ENCODE results near the gene CD19.
"Not testable (repeated sequence)": the region's sequence is repeated elsewhere in the genome, so short reads cannot be mapped to it uniquely, and the experiment has no call there.

The CD19 gene

GRCh38 chr16:28931801-28932225 is at the start of gene CD19:
TSS of gene CD19 (plus strand) at chr16:28931971. CDS start at chr16:28932001, 30 bp downstream.
- FAIRE-seq: no peak

DNA sequence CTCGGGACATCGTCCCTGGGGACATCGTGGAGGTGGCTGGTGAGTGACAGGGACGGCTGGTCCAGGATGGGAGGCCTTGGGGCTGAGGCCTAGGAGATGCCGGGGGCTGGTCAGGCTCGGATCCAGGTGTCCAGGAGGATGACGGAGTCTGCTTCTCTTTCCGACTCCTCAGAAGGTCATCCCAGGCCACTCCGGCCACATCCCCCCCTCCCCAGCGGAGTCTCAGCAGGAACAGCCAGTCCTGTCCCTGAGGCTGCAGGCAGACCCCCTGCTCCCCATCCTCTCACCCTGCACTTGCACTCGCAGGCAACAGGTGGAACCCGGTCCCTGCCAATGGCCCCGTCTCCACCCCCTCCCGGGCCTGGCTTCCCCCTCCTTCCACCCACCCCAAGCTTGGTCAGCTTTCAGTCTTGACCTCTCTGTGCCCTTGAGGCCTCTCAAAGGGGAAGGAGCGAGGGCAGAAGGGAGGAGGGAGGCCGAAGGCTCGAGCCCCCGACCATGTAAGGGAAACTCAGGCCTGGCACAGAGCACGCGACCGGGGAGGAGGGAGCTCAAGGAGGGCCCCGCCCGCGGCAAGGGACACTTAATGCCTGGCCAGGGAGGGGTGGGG is 49.1 kb upstream of the CD19 start:
- FAIRE-seq: no peak

GRCh38 chr16:28883221-28883996 is 48.4 kb upstream of the CD19 start:
- FAIRE-seq: no peak

GRCh38 chr16:28884045-28884444 is 47.7 kb upstream of the CD19 start:
- FAIRE-seq: no peak

- FAIRE-seq: no peak
These were observed 44.8 kb upstream of the CD19 start for GRCh38 chr16:28886945-28887344.

DNA sequence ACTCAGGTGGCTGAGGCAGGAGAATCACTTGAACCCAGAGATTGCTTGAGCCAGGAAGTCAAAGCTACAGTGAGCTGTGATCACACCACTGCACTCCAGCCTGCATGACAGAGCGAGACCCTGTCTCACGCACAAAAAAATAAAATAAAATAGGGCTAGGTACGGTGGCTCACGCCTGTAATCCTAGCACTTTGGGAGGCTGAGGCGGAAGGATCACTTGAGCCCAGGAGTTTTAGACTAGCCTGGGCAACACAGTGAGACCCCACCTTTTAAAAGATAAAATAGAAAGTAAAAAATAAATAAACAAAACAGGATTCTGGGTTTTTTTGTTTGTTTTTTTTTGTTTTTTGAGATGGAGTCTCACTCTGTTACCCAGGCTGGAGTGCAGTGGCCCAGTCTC is 41.4 kb upstream of the CD19 start:
- not testable (repeated sequence) for FAIRE-seq

GRCh38 chr16:28891964-28892890 is 39.5 kb upstream of the CD19 start:
- no peak for FAIRE-seq

DNA sequence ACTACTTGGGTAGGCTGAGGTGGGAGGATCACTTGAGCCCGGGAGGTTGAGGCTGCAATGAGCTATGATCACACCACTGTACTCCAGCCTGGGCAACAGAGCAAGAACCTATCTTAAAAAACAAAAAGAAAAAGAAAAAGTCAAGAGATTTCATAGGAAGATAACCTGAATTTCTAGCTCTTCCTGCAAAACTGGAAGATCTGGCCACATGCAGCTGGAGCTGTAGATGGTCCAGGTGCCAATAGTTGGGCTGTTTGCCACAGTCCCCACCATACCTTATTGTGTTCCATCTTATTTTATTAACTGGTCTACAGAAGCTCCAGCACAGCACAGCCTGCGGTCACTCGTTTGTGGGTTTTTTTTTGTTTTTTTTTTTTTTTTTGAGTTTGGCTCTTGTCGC is 38.5 kb upstream of the CD19 start:
- no peak for FAIRE-seq

DNA sequence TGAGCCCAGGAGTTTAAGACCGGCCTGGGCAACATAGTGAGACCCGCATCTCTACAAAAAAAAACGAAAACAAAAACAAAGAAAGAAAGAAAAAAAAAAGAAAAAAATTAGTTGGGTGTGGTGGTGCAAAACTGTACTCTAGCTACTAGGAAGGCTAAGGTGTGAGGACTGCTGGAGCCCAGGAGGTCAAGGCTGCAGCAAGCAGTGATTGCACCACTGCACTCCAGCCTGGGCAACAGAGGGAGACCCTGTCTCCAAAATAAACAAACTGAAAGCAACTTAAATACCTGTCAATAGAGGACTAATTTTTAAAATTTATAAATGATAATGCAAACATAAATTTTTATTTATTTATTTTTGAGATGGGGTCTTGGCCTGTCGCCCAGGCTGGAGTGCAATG is 36.2 kb upstream of the CD19 start:
- FAIRE-seq: no peak

DNA sequence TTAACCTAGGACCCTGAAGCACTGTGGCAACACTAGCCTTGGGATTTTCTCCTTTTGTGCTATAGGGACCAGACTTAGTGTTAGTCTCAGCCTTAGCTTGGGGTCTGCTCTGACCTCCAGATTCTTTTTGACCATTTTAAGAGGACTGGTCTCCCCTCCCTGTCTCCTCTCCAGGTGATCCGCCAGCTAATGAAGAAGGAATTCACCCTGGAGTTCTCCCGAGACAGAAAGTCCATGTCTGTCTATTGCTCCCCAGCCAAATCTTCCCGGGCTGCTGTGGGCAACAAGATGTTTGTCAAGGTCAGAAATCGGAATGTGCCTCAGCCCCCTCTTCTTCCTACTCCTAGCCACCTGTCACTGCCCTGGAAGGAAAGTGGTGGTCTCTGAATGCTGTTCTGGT is 33.9 kb upstream of the CD19 start:
- FAIRE-seq: no peak

GRCh38 chr16:28898266-28898665 is 33.5 kb upstream of the CD19 start:
- FAIRE-seq: no peak

DNA sequence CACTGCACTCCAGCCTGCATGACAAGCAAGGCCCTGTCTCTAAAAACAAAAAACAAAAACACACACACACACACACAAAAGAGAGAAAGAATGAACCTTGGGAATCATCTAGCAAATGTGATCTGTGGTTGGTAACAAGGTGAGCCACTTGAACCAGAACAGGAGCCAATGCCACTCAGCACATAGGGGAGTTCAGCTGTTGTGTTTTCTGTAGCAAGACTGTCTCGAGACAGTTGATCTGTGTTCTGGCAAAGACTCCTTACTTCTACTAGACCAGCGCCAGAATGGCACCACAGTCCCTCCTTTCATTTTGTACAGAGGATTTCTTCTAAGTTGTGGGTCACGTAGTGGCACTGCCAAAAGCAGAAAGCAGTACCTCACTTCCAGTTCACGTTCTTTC is 32.8 kb upstream of the CD19 start:
- no peak for FAIRE-seq

DNA sequence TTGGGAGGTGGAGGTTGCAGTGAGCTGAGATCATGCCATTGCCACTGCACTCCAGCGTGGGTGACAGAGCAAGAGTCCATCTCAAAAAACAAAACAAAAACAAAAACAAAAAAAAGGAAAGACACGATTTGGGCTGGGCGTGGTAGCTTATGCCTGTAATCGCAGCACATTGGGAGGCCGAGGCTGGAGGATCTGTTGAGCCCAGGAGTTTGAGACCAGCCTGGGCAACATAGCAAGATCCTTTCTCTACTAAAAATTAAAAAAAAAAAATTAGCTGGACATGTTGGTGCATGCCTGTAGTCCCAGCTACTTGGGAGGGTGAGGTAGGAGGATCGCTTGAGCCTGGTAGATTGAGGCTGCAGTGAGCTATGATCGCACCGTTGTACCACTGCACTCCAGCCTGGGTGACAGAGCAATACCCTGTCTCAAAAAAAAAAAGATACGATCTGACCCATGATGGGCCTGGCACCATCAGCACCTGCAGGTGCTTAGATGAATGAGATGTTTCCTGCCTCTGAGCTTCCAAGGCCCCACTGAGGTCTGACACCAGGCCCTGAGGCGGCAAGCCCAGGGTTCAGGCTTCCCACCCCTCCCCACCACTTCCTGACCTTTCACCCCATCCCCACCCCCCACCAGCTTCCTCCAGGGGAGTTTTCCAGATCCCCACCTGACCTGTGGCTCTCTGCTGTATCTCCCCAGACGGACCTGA is 31.7 kb upstream of the CD19 start:
- FAIRE-seq: no peak

- no peak for FAIRE-seq
These were observed 31.2 kb upstream of the CD19 start for GRCh38 chr16:28900601-28901000.

GRCh38 chr16:28901862-28902261 is 29.9 kb upstream of the CD19 start:
- FAIRE-seq: no peak

- FAIRE-seq: no peak
These were observed 28.9 kb upstream of the CD19 start for GRCh38 chr16:28902909-28903308.

DNA sequence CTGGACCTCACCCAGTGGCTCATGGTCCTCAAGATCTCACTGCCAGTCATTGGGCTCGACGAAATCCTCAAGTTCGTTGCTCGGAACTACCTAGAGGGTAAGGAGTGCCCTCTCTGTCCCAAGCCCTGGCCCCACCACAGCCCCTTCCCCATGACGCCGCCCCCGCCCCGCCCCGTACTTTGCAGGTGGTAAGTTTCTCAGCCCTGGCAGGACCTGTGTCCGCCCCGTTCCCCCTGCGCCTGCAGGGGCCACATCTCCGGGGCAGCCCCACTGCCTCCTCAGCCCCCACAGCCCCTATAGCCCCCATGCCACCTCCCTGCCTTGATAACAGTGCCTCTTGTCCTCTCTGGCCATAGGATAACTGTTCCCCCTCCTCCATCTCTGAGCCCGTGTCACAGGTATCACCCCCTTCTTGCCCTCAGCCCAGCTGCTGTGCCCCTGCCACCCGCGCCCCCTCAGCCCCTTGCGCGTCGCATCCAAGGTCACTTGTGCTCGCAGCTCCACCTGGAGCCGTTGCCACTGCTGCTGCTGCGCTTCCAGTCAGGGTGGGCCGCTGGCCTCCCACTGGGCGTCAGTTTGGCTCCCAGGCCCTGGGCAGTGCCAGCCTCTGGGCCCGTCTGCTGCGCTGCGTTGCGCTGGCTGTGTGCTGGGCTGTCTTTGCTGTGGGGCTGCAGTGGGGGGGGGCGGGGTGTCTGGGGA is 28.3 kb upstream of the CD19 start:
- FAIRE-seq: no peak

DNA sequence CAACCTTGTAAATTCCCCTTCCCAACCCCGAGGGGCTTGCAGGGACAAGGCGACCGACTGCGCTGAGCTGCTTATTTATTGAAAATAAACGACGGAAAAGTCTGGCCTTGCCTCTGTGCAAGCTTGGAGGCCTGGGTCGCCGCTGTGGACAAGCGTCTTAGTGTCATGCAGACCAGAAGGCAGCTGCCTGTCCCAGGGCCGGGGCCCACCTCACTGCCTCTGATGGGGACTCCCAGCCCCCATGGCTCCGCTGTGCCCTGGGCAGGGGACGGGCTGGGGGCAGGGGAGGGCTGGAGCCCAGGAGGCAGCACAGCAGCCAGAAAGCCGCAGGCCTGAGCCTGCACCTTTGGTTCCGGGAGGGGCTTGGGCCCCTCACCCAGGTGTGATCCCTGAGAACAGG is 27.4 kb upstream of the CD19 start:
- FAIRE-seq: no peak

DNA sequence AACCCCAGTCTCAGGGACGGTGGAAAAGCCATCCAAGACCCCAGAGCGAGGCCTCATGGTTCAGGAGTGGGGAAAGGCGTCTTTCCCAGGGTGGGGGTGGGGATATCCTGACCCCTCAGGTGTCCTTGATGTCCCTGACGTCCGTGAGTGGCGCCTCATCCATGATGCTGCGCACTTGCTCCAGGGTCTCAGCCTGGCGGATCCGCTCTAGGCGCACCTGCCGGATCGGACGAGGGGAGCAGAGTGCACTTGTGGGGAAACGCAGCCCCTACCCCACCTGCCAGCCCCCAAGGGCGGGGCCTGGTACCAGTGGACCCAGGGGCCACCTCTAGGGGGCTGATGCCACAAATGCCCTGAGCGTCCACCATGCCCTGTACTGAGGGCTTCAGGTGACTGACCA is 26.9 kb upstream of the CD19 start:
- no peak for FAIRE-seq

- FAIRE-seq: no peak
These were observed 26.5 kb upstream of the CD19 start for GRCh38 chr16:28905229-28905754.

DNA sequence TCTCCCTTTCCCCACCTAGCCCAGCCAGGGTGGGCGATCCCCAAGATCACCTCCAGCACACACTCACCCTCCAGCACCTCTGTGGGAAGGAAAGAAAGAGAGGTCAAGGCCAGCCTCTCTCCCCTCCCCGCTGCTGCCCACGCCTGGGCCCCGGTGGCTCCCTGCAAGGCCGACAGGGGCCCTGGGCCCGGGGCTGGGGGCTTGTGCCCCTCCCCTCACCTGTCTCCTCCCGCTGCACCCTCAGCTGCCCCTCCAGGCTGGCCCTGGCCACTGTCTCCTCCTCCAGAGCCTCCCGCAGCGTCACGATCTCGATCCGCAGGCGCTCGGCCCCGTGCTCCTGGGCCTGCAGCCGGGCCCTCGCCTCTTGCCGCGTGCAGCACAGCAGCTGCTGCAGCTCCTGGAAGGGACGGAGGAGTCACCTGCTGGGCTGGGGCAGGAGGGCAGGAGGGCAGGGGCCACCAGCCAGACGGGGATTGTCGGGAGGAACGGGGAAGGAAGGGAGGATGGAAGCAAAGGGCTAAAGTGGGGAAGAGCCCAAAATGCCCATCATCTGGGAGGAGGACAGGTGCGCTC is 25.9 kb upstream of the CD19 start:
- FAIRE-seq: no peak

Data from TTC549 (cell line).